Upper lobe of left lung (tissue), 6 donors: ENCODE data around the gene GLI3. TPM values are rescaled to one million over a fixed set of nuclear protein-coding genes. Genes with fewer than 3 reads are reported as not detected.
A peak's percentile ranks its signal among the peaks of the same experiment; 100 is the strongest.

Experiments used
- ATAC-seq, 2 donors: fragments of 200-7000 bp; cut with Tn5 transposase; one replicate each; pipeline ENCODE4 v1.9.1; 2022; ENCODE audit warnings: mild to moderate bottlenecking in 2 of 2, moderate library complexity in 2 of 2; ENCODE audit not compliant: low FRiP score in 2 of 2
- DNase-seq, 2 donors: peaks; one replicate each; pipeline ENCODE4 v3.0.0-alpha.2; 2019 to 2020
- H3K27ac ChIP-seq, 4 donors: fragments of 200-600 bp; sonication (generic); one replicate each; pipeline ENCODE4 v1.5.1; 2016 to 2019
- H3K27me3 ChIP-seq, 4 donors: fragments of 200-600 bp; sonication (generic); one replicate each; pipeline ENCODE4 v1.5.1; 2017 to 2019
- H3K36me3 ChIP-seq, 4 donors: fragments of 200-600 bp; sonication (generic); one replicate each; pipeline ENCODE4 v1.5.1; 2016 to 2019
- H3K4me1 ChIP-seq, 4 donors: fragments of 200-600 bp; sonication (generic); one replicate each; pipeline ENCODE4 v1.5.1; 2018 to 2019
- H3K4me3 ChIP-seq, 4 donors: fragments of 200-600 bp; sonication (generic); one replicate each; pipeline ENCODE4 v1.5.1; 2017 to 2019; ENCODE audit warnings: mild to moderate bottlenecking in 2 of 4, moderate library complexity in 1 of 4
- H3K9me3 ChIP-seq, 4 donors: fragments of 200-600 bp; sonication (generic); one replicate each; pipeline ENCODE4 v1.5.1; 2018 to 2019
- CTCF ChIP-seq, 6 experiments: fragments of 450-650 bp in 4 of 6; fragments of 200-600 bp in 2 of 6; sonication (generic) in 2 of 6; IDR thresholded peaks; one replicate each; pipeline ENCODE4 v1.5.1; 2016 to 2019; ENCODE audit warnings: antibody characterized with exemption in 6 of 6
- EP300 ChIP-seq, 4 donors: sonication (generic); formaldehyde crosslinking; IDR thresholded peaks; one replicate each; pipeline ENCODE4 v1.5.1; 2017; ENCODE audit warnings: antibody characterized with exemption in 4 of 4, control low read depth in 2 of 4
- POLR2A ChIP-seq, 4 donors: fragments of 450-650 bp; IDR thresholded peaks; one replicate each; pipeline ENCODE4 v1.5.1; 2016 to 2017; ENCODE audit warnings: antibody characterized with exemption in 4 of 4, mild to moderate bottlenecking in 2 of 4
- POLR2AphosphoS5 ChIP-seq, 2 donors: sonication (generic); formaldehyde crosslinking; IDR thresholded peaks; one replicate each; pipeline ENCODE4 v1.5.1; 2017; ENCODE audit warnings: antibody characterized with exemption in 2 of 2
- WGBS, 2 donors: methylation state at CpG; one replicate each; pipeline ENCODE4 v1.1.5; 2017 to 2018; 5-methylcytosine and 5-hydroxymethylcytosine counted together
- total RNA-seq, 6 donors: library from RNA; depleted of rRNA in 4 of 6; stranded (reverse); fragments of >200 nt in 4 of 6; gene quantifications; one replicate each; pipeline versions ENCODE4 v1.1.0 to v1.2.1, GENCODE V29; 2016 to 2021
- donor health status: DM: no; HTN: no; CAD: no; lungs with moderate emphysema.
- donor health status: DM: no; HTN: yes; CAD: no; lungs with severe emphysema.

GLI3 gene
- total RNA-seq, 6 donors from 2014 or later = 5.2 to 19.4 (median 14.9) TPM

GRCh38 chr7:42248579-42248978, 11.6 kb upstream of the GLI3 start:
- Histone ChIP-seq H3K27ac (no peak overlapping the region), H3K9me3 (peaks cover 0 to 4% (median 0%) of the 10 kb centered on the region in 4 donors), H3K27me3 (no peaks in the 10 kb centered on the region), H3K4me1 (peaks cover 0 to 4% (median 2%) of the 10 kb centered on the region in 4 donors), H3K36me3 (no peaks in the 10 kb centered on the region), H3K4me3 (no peak overlapping the region)
- TF ChIP-seq POLR2A (IDR thresholded peaks at IDR 0.05) (no peak), CTCF (IDR thresholded peaks at IDR 0.05) (no peak), POLR2AphosphoS5 (IDR thresholded peaks at IDR 0.05) (no peak), EP300 (IDR thresholded peaks at IDR 0.05) (no peak)
- no peak for ATAC-seq
- DNase-seq = no peak
- 93 to 96% methylated on average over 1 of the region's 1 CpG for WGBS, 2 donors

GRCh38 chr7:42247301-42247700, 10.3 kb upstream of the GLI3 start:
- peaks cover 0 to 4% (median 0%) of the 10 kb centered on the region in 4 donors for H3K9me3 ChIP-seq
- 59 to 62% methylated on average over 5 of the region's 5 CpGs for WGBS, 2 donors
- no peak overlapping the region for H3K4me3 ChIP-seq
- DNase-seq (no peak), ATAC-seq (no peak)
- H3K27me3 ChIP-seq = no peaks in the 10 kb centered on the region
- H3K36me3 ChIP-seq = no peaks in the 10 kb centered on the region
- H3K27ac ChIP-seq = no peak overlapping the region
- TF ChIP-seq CTCF (IDR thresholded peaks at IDR 0.05) (peak in 1 of 6 experiments; percentile 16), POLR2A (IDR thresholded peaks at IDR 0.05) (no peak)
- peaks cover 0 to 4% (median 2%) of the 10 kb centered on the region in 4 donors for H3K4me1 ChIP-seq

- Histone ChIP-seq H3K27me3 (no peaks in the 10 kb centered on the region), H3K9me3 (no peaks in the 10 kb centered on the region), H3K4me1 (peaks cover 0 to 4% (median 2%) of the 10 kb centered on the region in 4 donors), H3K4me3 (no peak overlapping the region), H3K36me3 (no peaks in the 10 kb centered on the region), H3K27ac (peak overlapping the region in 1 of 4 donors; percentile 58)
- TF ChIP-seq EP300 (IDR thresholded peaks at IDR 0.05) (no peak), CTCF (IDR thresholded peaks at IDR 0.05) (no peak), POLR2AphosphoS5 (IDR thresholded peaks at IDR 0.05) (no peak), POLR2A (IDR thresholded peaks at IDR 0.05) (no peak)
- peak in 1 of 2 donors; percentile 38 for ATAC-seq
- 50 to 57% methylated on average over 2 of the region's 2 CpGs for WGBS, 2 donors
- no peak for DNase-seq
These were observed 7.8 kb upstream of the GLI3 start for GRCh38 chr7:42244828-42245227.

GRCh38 chr7:42242381-42242780, 5.4 kb upstream of the GLI3 start:
- Histone ChIP-seq H3K4me1 (peaks cover 0 to 13% (median 7%) of the 10 kb centered on the region in 4 donors), H3K27me3 (no peaks in the 10 kb centered on the region), H3K4me3 (no peak overlapping the region), H3K36me3 (no peaks in the 10 kb centered on the region), H3K9me3 (no peaks in the 10 kb centered on the region), H3K27ac (no peak overlapping the region)
- no peak for TF ChIP-seq POLR2A (IDR thresholded peaks at IDR 0.05)
- TF ChIP-seq EP300 (IDR thresholded peaks at IDR 0.05) = no peak
- TF ChIP-seq POLR2AphosphoS5 (IDR thresholded peaks at IDR 0.05) = no peak
- TF ChIP-seq CTCF (IDR thresholded peaks at IDR 0.05) = no peak
- no peak for DNase-seq
- WGBS, 2 donors = 81 to 85% methylated on average over 3 of the region's 3 CpGs
- ATAC-seq = no peak

- H3K4me1 ChIP-seq = peaks cover 0 to 13% (median 8%) of the 10 kb centered on the region in 4 donors
- no peak overlapping the region for H3K27ac ChIP-seq
- 64 to 68% methylated on average over 6 of the region's 6 CpGs for WGBS, 2 donors
- ATAC-seq = no peak
- no peak for TF ChIP-seq EP300 (IDR thresholded peaks at IDR 0.05)
- TF ChIP-seq POLR2AphosphoS5 (IDR thresholded peaks at IDR 0.05) = no peak
- no peak for TF ChIP-seq POLR2A (IDR thresholded peaks at IDR 0.05)
- TF ChIP-seq CTCF (IDR thresholded peaks at IDR 0.05) = no peak
- H3K4me3 ChIP-seq = no peak overlapping the region
- no peak for DNase-seq
- no peaks in the 10 kb centered on the region for H3K9me3 ChIP-seq
- no peaks in the 10 kb centered on the region for H3K36me3 ChIP-seq
- H3K27me3 ChIP-seq = peaks cover 0 to 2% (median 0%) of the 10 kb centered on the region in 4 donors
These were observed 4.4 kb upstream of the GLI3 start for GRCh38 chr7:42241424-42241823.
